Globus pallidus (tissue), 1 donor: Measurements from ENCODE around the gene COL4A1.

ENCODE experiments used
- DNase-seq: peaks from one replicate; pipeline ENCODE4 v3.0.0-alpha.2; 2015; ENCODE audit warnings: low spot score

The COL4A1 gene

GRCh38 chr13:110134801-110135200 is 172.2 kb downstream of the COL4A1 start:
- DNase-seq = no peak

GRCh38 chr13:110133425-110134235 is 173.3 kb downstream of the COL4A1 start:
- no peak for DNase-seq

- no peak for DNase-seq
These were observed 174.6 kb downstream of the COL4A1 start for GRCh38 chr13:110132225-110132982.

DNA sequence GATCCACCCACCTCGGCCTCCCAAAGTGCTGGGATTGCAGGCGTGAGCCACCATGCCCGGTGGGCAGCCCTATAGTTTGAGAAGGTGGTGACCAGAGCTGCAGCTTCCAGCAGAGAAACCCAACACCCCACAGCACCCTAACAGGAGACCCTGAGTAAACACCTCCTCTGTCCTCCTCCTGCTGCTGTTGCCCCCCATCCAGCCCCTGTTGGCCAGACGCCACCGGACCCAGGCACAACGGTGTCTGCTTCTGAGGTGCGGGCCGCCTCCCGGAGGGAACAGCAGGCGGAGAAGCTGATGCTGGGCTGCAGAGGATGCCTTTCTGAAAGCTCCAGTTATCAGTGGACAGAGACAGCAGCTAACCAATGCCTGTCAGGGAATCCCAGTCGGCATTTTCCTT is 175.5 kb downstream of the COL4A1 start:
- DNase-seq = no peak

DNA sequence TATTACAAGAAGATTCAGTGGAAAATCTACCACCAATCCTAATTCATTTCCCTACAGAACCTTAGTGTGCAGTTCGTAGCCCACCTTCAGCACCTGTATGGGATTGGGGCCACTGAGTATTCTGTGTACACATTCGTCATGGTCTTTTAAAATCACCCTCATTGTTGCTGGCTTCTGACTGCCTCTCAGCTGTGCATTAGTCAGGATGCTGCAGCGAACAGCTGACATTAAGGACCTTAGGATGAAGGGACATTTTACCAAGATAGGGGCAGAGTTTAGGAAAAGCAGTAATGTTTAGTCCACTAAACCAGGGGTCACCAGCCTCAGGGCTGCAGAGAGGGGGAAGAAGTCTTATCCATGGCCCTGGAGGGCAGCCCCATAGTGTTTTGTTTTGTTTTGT is 176.5 kb downstream of the COL4A1 start:
- no peak for DNase-seq

- no peak for DNase-seq
These were observed 177.3 kb downstream of the COL4A1 start for GRCh38 chr13:110129539-110130186.

- no peak for DNase-seq
These were observed 177.9 kb downstream of the COL4A1 start for GRCh38 chr13:110129076-110129475.

DNA sequence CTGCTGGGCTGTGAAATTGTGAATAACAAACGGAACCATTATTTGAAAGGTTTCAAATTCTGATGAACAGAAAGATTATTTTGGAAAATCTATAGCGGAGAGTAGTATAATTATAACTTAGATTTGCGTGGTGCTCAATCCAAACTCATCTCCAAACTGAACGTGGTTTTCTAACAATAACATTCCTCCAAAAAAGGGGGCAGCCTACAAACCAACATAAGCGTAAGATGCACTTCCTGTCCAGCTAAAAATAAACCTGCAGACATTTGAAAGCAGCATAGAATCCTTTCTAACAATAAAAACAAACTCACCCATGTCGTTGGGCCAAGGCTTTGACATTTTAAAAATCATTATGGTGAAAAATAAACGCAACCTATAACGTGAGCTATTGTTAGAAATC is 178.4 kb downstream of the COL4A1 start:
- no peak for DNase-seq

DNA sequence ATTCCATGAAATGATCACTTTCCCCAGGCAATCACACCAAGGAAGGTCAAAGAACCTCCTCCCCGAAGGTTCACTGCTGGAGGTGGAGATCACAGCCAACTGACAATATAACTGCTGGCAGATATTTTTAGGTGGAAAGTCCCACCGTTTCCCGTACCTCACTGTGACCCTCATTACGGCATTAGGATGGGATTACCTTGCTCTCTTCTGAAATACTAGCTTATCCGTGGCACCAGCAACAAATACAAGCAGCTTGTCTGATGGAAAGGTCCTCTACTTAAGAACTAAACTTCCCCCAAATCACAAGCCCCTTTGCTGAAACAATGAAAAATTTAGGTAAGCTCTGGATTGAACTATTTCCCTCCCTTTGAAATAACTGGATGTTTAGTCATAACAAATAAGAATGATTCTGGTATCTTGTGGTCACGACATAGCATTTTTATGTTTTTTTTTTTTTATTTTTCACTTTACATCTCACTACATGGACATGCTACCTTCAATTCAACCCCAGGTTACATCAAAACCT is 178.9 kb downstream of the COL4A1 start:
- no peak for DNase-seq

DNA sequence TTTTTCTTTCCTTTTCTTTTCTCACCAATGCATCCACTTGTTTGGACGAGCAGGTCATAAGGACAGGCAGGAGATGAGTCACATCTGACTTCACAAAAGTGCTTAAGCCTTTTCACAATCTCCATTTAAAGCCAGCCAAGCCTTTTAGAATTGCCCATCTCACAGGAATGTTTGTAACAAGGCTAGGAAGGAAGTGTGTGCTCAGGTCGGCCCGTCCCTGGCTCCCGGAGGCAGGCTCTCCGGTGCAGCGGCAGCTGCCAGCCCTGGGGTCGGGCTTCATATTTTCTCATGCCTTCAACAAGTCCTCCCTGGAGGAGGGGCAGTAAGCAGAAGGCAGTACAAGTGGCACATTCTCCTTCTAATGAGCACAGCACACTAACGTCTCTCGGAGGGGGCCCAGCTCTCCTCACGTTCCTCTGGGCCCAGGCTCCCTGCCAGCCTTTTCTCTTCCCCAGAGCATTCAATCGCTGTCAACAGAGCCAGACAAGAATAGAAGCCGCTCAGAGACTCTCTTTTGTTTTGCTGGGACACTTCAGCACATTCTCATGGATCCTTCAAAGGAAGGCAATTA is 180.5 kb downstream of the COL4A1 start:
- peak; percentile 38 for DNase-seq

DNA sequence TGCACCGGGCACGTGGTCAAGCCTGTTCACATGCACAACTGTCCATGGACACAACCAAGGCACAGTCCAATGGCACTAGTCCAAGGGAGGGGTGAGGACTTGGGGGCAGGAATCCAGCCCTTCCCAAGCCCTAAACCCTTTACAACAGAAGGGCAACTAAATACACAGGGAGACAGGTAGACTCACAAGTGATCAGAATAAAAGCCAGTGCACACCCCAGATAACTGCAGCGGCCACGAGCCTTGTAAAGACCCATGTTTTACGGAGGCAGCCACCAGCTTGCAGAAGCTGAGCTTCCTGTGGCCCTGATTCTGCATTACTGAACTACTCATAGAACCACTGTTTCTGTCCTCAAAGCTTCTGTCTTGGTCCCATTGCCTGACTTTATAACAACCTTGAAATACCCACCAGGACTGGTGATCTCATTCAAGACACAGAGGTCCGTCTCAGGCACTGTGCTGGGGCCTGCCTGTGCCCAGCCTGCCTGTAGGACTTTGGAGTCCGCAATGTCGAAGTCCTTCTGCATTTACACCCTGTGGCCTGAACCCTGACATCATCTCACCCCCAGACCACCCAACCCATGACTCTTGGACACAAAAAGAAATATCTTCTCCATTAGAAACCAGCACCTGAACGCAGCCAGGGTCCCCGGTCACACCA is 181.2 kb downstream of the COL4A1 start:
- DNase-seq = no peak

DNA sequence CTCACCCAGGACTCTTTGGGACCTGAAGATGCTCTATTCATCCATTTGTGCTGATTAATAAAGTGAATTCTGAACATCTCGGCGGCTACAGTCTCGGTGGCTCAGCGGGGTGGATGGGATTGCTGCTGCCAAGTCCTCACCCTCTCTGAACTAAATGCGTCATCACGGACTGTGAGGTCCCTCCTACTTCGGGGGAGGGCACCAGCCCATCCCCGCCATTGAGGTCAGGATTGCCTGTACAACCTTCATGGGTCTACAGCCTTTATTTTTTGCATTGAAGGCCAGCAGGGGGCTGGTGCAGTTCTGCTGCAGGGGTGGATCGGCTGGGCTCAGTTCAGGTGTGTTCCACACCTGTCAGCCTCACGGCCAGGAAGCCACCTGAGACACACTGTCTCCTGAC is 181.8 kb downstream of the COL4A1 start:
- no peak for DNase-seq

DNA sequence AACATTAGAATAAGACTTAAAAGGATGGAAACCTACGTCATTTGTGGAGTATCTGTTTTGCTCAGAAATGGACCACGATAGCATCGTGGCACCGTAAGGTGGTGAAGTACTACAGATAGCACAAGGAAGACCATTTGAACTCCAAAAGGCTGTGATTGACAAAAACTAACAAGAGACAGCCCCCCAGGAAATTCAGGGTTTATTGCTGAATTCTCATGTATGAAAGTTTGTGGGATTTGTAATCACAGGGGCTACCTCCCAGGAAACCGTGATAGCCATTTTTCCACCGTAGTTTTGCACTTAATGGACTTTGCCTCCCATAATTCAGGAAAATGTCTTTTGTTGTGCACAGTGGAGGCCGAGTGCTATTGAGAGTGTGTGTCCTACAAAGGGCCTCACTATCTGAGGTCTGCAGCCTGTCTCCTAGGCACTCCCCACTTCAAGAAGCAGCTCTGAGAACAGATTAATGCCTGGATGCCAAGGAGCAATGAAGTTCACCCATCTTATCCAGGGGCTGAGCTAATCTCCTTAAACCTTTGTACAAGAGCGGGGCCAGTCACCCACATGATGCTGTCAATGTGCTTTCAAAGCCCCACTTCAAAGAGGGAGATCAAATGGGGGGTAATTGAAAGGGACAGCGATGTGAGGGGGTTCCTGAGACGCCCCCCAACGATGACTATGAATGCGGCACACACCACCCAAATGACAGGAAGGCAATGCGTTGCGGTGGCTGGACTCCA is 182.6 kb downstream of the COL4A1 start:
- no peak for DNase-seq

DNA sequence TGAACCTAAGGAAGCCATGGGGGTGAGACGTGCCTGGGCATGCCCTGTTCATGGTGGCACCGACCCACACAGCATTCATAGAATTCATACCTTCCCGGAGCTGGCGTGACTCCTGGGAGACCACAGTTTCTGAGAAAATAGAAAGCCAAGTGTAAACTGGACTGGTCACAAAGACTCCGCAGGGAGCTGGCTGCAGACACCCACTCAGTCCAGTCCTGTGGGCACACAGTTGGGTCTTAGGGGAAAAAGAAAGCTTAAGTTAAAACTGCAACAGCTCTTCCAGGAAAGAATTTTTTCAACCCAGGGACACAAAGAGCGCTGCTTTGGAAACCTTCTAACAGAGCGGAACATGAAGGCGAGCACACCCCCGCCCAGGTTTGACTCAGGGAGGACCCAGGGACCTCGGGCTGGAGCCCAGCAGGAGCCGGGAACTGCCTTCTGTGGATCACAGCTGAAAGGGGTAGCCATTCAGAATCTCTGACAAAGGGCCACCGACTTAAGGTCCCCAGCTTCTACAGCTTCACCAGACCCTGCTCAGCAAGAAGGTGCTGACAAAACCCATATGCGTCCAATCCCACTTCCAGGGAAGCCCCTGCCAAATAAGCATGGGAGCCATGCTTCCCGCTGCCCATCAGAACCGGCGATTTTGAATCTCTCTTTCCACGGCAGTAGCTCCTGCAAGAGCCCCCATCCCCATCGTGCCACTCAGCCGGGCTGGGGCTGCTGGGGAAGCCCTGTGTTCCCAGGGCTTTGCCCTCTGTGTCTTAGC is 183.7 kb downstream of the COL4A1 start:
- DNase-seq = peak; percentile 47

- no peak for DNase-seq
These were observed 185.4 kb downstream of the COL4A1 start for GRCh38 chr13:110121422-110122083.

- no peak for DNase-seq
These were observed 186.7 kb downstream of the COL4A1 start for GRCh38 chr13:110119935-110120905.

GRCh38 chr13:110118106-110118505 is 188.9 kb downstream of the COL4A1 start:
- DNase-seq = no peak

DNA sequence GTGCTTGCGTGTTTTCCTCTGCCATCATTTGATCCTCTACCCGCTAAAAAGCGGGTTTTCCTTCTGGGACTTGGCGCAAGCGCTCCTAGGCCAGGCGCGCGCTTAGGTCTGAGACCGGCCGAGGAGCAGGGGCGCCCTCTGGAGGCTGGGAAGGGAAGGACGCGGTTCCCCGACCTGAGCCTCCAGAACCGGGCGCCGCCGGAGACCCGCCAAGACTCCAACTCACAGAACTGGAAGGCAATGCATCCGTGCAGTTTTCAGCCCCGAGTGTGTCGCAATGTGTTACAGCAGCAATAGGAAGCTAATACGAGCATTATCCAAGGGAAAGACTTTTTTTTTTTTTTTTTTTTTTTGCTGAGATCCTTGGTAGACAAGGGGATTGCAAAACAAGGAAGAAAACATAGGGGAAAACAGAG is 190.9 kb downstream of the COL4A1 start:
- no peak for DNase-seq
